Measurements from ENCODE around the gene KMT2C. TPM values are rescaled to one million over a fixed set of nuclear protein-coding genes. Genes with fewer than 3 reads are reported as not detected.

KMT2C gene
- total and polyA plus RNA-seq, 9 donors = 14.0 to 109 (median 74.0) TPM

GRCh38 chr7:152120776-152121175 is 315.0 kb downstream of the KMT2C start:
- WGBS, 3 donors = 96 to 97% (median 97%) methylated on average over 7 of the region's 7 CpGs
- DNase-seq = no peak
- intact Hi-C loops (cut with DNase I) = no loop called here
- Histone ChIP-seq H3K36me3 (no peaks in the 10 kb centered on the region), H3K27ac (no peak overlapping the region), H3K4me3 (no peak overlapping the region), H3K9me3 (no peaks in the 10 kb centered on the region), H3K4me1 (ENCODE audit: insufficient read depth) (no peaks in the 10 kb centered on the region), H3K27me3 (no peaks in the 10 kb centered on the region)
- TF ChIP-seq CTCF (IDR thresholded peaks at IDR 0.05) (no peak), POLR2A (IDR thresholded peaks at IDR 0.05) (no peak), EP300 (IDR thresholded peaks at IDR 0.05) (no peak)

GRCh38 chr7:152120210-152120609 is 315.6 kb downstream of the KMT2C start:
- Histone ChIP-seq H3K36me3 (no peaks in the 10 kb centered on the region), H3K4me1 (ENCODE audit: insufficient read depth) (no peaks in the 10 kb centered on the region), H3K27me3 (no peaks in the 10 kb centered on the region), H3K4me3 (no peak overlapping the region), H3K9me3 (no peaks in the 10 kb centered on the region), H3K27ac (no peak overlapping the region)
- no peak for DNase-seq
- TF ChIP-seq EP300 (IDR thresholded peaks at IDR 0.05) (no peak), CTCF (IDR thresholded peaks at IDR 0.05) (no peak), POLR2A (IDR thresholded peaks at IDR 0.05) (no peak)
- WGBS, 3 donors = 95 to 99% (median 96%) methylated on average over 6 of the region's 6 CpGs
- intact Hi-C loops (cut with DNase I) = no loop called here

- no peak for DNase-seq
- intact Hi-C loops (cut with DNase I) = no loop called here
- WGBS, 3 donors = 89 to 92% (median 90%) methylated on average over 8 of the region's 8 CpGs
- no peaks in the 10 kb centered on the region for H3K27me3 ChIP-seq
- TF ChIP-seq EP300 (IDR thresholded peaks at IDR 0.05) (no peak), POLR2A (IDR thresholded peaks at IDR 0.05) (no peak), CTCF (IDR thresholded peaks at IDR 0.05) (no peak)
- no peaks in the 10 kb centered on the region for H3K36me3 ChIP-seq
- no peaks in the 10 kb centered on the region for H3K9me3 ChIP-seq
- no peak overlapping the region for H3K4me3 ChIP-seq
- no peaks in the 10 kb centered on the region for H3K4me1 ChIP-seq (ENCODE audit: insufficient read depth)
- no peak overlapping the region for H3K27ac ChIP-seq
These were observed 318.4 kb downstream of the KMT2C start for GRCh38 chr7:152117356-152117755.

GRCh38 chr7:152115021-152115718 is 320.6 kb downstream of the KMT2C start:
- Histone ChIP-seq H3K36me3 (no peaks in the 10 kb centered on the region), H3K27me3 (no peaks in the 10 kb centered on the region), H3K4me3 (no peak overlapping the region), H3K4me1 (ENCODE audit: insufficient read depth) (no peaks in the 10 kb centered on the region), H3K27ac (no peak overlapping the region), H3K9me3 (no peaks in the 10 kb centered on the region)
- TF ChIP-seq POLR2A (IDR thresholded peaks at IDR 0.05) = no peak
- no peak for TF ChIP-seq CTCF (IDR thresholded peaks at IDR 0.05)
- no peak for TF ChIP-seq EP300 (IDR thresholded peaks at IDR 0.05)
- WGBS, 3 donors = 90 to 94% (median 92%) methylated on average over 9 of the region's 9 CpGs
- DNase-seq = no peak
- intact Hi-C loops (cut with DNase I) = no loop called here
